Adipose tissue (tissue), 3 donors: ENCODE results near the gene PSMB7. TPM values are rescaled to one million over a fixed set of nuclear protein-coding genes. Genes with fewer than 3 reads are reported as not detected.

Experiments
- H3K27ac ChIP-seq: one replicate; pipeline ENCODE4 v1.5.1; 2013; ENCODE audit warnings: low read depth, low read length
- WGBS, 3 donors: extraction: QIAGEN DNeasy Blood & Tissue Kit; methylation state at CpG; one replicate each; pipeline ENCODE4 v1.1.7; 2013; 5-methylcytosine and 5-hydroxymethylcytosine counted together
- polyA plus RNA-seq, 3 donors: library from polyadenylated mRNA; stranded (reverse); fragments of 200-250 nt; gene quantifications; one replicate each; pipeline ENCODE4 v1.2.3, GENCODE V29; 2013
- donor health status: healthy with polysubstance abuse.
- donor health status: Bipolar disorder and iron deficiency.
- donor health status: healthy.

PSMB7 gene
- polyA plus RNA-seq, 3 donors, result 133 to 197 (median 137) TPM

DNA sequence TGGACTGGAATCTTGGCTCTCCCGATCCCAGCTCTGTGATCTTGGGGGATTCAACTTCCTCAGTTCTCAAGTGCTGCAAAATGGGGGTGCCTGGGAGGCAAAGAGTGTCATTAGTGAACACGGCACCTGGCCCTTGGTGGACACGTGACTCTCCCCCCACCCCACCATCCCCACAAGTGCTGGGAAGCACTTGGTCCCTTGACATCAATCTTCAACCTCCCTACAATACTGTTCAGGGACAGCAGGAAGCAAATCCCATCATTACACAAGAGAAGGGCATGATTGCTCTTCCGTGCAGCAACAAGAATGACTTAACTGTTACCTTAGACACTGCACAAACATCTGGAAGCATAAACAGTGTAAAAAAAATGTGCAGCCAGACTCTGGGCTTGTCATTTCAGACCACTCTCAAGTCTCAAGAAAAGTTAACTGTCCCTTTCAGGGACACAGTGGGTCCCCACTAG is 61.4 kb downstream of the PSMB7 start:
- no peak overlapping the region for H3K27ac ChIP-seq
- 58 to 73% (median 62%) methylated on average over 4 of the region's 4 CpGs for WGBS, 3 donors

- WGBS, 3 donors, result 88 to 92% (median 91%) methylated on average over 7 of the region's 7 CpGs
Observed at GRCh38 chr9:124353166-124353768, 62.0 kb downstream of the PSMB7 start.

GRCh38 chr9:124352616-124353015 is 62.6 kb downstream of the PSMB7 start:
- 74 to 86% (median 75%) methylated on average over 8 of the region's 8 CpGs for WGBS, 3 donors
- no peak overlapping the region for H3K27ac ChIP-seq

More at GRCh38 chr9:124353166-124353768, 62.0 kb downstream of the PSMB7 start:
- no peak overlapping the region for H3K27ac ChIP-seq

DNA sequence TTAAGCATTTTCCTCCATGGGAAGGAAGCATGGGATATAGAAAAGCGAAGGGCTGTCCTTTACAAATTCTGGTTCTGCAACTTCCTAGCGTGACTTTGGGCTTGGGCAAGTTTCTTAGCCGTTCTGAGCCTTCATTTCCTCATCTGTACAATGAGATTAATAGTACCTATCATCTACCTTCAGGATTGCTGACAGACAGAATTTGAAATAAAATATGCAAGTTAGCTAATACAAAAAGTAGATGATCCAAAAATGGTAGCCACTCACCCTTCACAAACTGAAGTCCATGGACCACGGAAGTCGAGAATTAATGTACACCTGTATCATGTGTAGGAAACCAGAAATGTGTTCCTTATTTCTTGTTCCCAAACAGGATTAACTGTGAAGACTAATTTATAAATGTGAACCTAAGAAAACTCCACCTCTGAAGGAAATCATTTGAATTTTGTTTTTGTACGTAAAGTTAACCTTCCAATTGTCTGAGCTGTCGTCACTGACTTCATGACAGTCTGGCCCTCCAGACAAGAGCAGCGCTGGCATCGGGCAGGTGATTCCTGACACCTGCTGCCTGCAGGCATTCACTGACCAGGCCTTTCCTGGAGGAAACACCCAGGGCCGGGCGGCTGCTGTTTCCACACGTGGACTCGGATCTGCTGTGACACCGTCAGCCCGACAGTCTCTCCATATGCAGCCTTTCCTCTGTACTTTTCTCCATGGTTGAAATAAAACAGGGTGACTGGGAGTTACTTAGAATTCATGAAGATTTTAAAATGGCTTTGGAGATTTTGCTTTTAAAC is 63.4 kb downstream of the PSMB7 start:
- 76 to 88% (median 78%) methylated on average over 15 of the region's 15 CpGs for WGBS, 3 donors
- no peak overlapping the region for H3K27ac ChIP-seq

DNA sequence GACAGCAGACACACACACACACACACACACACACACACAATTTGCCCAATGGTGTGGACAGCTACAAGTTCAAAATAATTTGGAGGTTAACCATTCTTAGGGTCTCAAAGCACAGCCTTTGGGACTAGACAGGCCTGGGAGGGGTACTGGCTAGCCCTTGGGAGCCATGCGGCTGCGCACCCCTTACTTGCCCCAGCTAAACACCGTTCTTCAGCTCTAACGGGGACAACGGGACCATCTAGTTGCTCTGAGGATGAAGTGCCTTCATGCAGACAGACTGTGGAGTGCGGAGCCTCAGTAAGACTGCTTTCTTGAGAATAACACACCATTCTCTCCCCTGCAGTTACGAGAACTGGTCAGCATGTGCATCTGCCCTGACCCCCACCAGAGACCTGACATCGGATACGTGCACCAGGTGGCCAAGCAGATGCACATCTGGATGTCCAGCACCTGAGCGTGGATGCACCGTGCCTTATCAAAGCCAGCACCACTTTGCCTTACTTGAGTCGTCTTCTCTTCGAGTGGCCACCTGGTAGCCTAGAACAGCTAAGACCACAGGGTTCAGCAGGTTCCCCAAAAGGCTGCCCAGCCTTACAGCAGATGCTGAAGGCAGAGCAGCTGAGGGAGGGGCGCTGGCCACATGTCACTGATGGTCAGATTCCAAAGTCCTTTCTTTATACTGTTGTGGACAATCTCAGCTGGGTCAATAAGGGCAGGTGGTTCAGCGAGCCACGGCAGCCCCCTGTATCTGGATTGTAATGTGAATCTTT is 64.6 kb downstream of the PSMB7 start:
- H3K27ac ChIP-seq, result no peak overlapping the region
- WGBS, 3 donors, result 88 to 92% (median 90%) methylated on average over 16 of the region's 16 CpGs

GRCh38 chr9:124349675-124350493 is 65.4 kb downstream of the PSMB7 start:
- 90 to 93% (median 92%) methylated on average over 25 of the region's 25 CpGs for WGBS, 3 donors
- no peak overlapping the region for H3K27ac ChIP-seq

GRCh38 chr9:124349267-124349666 is 66.0 kb downstream of the PSMB7 start:
- H3K27ac ChIP-seq, result no peak overlapping the region
- WGBS, 3 donors, result 89 to 94% (median 91%) methylated on average over 8 of the region's 8 CpGs

GRCh38 chr9:124348831-124349230 is 66.4 kb downstream of the PSMB7 start:
- 89 to 90% (median 90%) methylated on average over 12 of the region's 12 CpGs for WGBS, 3 donors
- H3K27ac ChIP-seq, result no peak overlapping the region

DNA sequence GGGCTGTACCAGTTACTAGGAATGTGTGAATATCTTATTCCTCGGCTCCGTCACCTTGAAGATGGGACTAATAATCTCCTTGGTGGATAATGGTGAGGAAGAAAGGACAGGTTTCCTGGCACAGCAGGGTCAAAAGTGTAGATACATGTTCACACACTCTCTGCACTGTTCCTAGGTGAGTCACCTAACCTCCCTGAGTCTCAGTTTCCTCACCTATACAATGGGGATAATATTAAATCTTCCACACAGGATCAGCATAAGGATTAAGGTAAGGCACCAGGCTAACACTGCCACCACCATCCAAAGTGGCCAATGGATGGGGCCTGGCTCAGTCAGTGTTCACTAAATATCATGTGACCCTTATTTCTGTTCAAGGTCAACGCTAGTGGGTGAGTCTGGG is 66.9 kb downstream of the PSMB7 start:
- WGBS, 3 donors, result 93 to 96% (median 95%) methylated on average over 3 of the region's 3 CpGs
- H3K27ac ChIP-seq, result no peak overlapping the region

DNA sequence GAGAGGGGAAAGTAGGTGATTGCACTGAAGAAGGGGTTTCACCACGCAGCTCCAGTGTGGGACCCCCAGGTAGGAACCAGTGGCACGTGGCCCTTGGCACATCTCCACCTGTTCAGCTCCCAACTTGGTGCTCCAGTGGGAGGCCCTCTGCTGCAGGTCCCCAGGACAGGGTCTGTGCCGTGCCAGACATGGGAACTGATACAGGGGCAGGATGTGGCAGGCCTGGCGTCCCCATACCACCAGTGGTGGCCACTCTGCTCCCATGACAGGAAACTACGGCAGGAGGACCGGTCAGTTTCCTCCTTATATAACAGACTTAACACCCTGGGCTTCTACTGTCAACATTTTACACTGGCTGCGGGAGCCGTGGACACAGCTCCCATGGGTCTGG is 67.3 kb downstream of the PSMB7 start:
- WGBS, 3 donors, result 79 to 89% (median 80%) methylated on average over 8 of the region's 8 CpGs
- no peak overlapping the region for H3K27ac ChIP-seq

GRCh38 chr9:124347206-124347967 is 67.9 kb downstream of the PSMB7 start:
- no peak overlapping the region for H3K27ac ChIP-seq
- WGBS, 3 donors, result 86% methylated on average over 25 to 26 of the region's 26 CpGs

GRCh38 chr9:124346347-124347163 is 68.7 kb downstream of the PSMB7 start:
- H3K27ac ChIP-seq, result no peak overlapping the region
- WGBS, 3 donors, result 85 to 89% (median 86%) methylated on average over 31 to 34 of the region's 34 CpGs

DNA sequence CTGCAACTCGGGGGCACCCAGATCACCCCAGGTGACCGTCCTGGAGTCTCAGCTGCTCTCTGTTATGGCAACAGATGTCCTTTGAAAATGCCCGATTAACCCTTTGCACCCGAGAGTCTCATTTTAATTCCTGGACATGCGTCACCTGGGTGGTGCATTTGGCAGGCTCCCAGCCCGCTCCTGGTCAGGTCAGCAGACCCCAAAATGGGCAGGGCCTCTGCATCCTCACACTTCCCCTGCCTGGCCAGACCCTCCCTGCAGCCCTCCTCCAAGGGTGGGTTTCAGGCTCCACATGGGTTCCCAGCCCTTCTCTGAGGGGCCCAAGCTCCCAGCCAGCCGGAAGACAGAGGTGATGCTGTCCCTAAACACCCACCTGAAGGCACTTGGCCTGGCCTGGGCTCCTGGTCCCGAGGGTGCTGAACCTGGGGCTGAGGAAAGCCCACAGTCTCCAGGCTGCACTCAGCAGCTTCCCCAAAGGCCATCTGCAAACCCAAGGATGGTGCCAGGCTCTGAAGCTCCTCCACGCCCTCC is 69.4 kb downstream of the PSMB7 start:
- WGBS, 3 donors, result 85 to 88% (median 87%) methylated on average over 9 of the region's 9 CpGs

GRCh38 chr9:124345063-124345462 is 70.2 kb downstream of the PSMB7 start:
- WGBS, 3 donors, result 86 to 89% (median 88%) methylated on average over 14 of the region's 14 CpGs

More for the DNA sequence above, 69.4 kb downstream of the PSMB7 start:
- no peak overlapping the region for H3K27ac ChIP-seq

DNA sequence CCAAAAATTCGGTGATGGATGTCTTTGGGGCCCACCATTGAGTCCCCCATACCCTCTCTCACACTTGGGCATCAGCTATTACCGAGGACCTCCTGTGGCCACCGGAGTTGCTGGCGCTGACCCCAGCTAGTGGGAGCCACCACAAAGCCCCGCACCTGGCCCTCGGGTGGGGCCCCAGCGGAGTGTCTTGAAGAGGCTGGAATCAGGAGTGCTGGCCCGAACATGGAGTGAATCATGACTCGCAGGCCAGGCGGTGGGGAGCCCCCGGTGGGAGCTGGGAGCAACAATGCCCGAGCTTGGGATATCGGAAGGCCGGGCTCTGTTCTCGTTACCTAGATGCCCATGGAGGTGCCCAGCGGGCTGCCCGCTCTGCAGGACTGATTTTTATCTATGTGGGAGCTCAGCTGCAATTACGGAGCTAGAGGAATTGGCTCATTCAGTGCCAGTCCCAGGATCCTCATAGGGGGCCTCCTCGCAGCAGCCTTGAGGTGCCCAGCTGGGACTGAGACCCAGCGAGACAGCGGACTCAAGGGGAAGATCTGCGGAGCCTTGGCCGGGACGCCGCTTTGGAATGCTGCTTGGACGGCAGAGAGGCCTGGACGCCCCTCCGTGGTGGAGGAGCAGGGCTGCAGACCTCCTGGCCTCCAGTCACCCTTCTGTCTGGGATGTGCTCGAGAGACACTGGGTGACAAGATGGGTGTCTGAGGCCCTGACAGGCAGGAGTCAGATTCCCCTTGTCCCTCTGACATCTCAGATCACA is 70.8 kb downstream of the PSMB7 start:
- no peak overlapping the region for H3K27ac ChIP-seq
- WGBS, 3 donors, result 89 to 92% (median 90%) methylated on average over 29 of the region's 29 CpGs

More at GRCh38 chr9:124345063-124345462, 70.2 kb downstream of the PSMB7 start:
- H3K27ac ChIP-seq, result no peak overlapping the region
